Colonic mucosa (tissue), 4 donors: ENCODE results near the gene CDC42BPG. TPM values are rescaled to one million over a fixed set of nuclear protein-coding genes. Genes with fewer than 3 reads are reported as not detected.

ENCODE experiments used
- DNase-seq: peaks from one replicate; pipeline ENCODE4 v3.0.0-alpha.2; 2020
- H3K27ac ChIP-seq: fragments of 200-600 bp; one replicate; pipeline ENCODE4 v1.8.0; 2021
- H3K27me3 ChIP-seq: fragments of 200-600 bp; one replicate; pipeline ENCODE4 v1.8.0; 2021
- H3K36me3 ChIP-seq: fragments of 200-600 bp; one replicate; pipeline ENCODE4 v1.8.0; 2021
- H3K4me1 ChIP-seq: fragments of 200-600 bp; one replicate; pipeline ENCODE4 v1.8.0; 2021; ENCODE audit warnings: mild to moderate bottlenecking
- H3K4me3 ChIP-seq: fragments of 200-600 bp; one replicate; pipeline ENCODE4 v1.8.0; 2021
- H3K9ac ChIP-seq, 2 donors: one replicate each; pipeline ENCODE4 v1.7.0; 2013; ENCODE audit warnings: control low read depth in 2 of 2, low read depth in 2 of 2, low read length in 2 of 2
- H3K9me3 ChIP-seq: fragments of 200-600 bp; one replicate; pipeline ENCODE4 v1.8.0; 2021
- CTCF ChIP-seq: fragments of 200-600 bp; IDR thresholded peaks from one replicate; pipeline ENCODE4 v1.8.0; 2022; ENCODE audit warnings: antibody characterized with exemption, mild to moderate bottlenecking
- intact Hi-C: fragments of 100-400 bp; cut with DNase I; formaldehyde crosslinking; loops from one replicate; pipeline ENCODE4 v1.14.1; 2022
- total RNA-seq, 2 donors: library from RNA; stranded (reverse); fragmentation: NEBNext Ultra II Directional in 1 of 2; extraction: Animal tissue kit (Norgen Biotek cat#: 25700) in 1 of 2; gene quantifications; one replicate each; pipeline ENCODE4 v1.2.1, GENCODE V29; 2021
- donor health status: healthy.
- donor health status: DM: no; HTN: no; CAD: no.
- donor health status: DM: no; HTN: no; CAD: no.

CDC42BPG gene
- total RNA-seq, 2 donors from 2014 or later: 29.3 to 41.6 TPM

GRCh38 chr11:64865286-64866172, 21.1 kb upstream of the CDC42BPG start:
- DNase-seq: no peak
- Histone ChIP-seq H3K36me3 (no peaks in the 10 kb centered on the region), H3K27me3 (no peaks in the 10 kb centered on the region), H3K4me3 (no peak overlapping the region), H3K27ac (peak overlapping the region; percentile 75), H3K9ac (peak overlapping the region in 1 of 2 donors; percentile 70), H3K9me3 (no peaks in the 10 kb centered on the region), H3K4me1 (peaks cover 35% of the 10 kb centered on the region)
- intact Hi-C loops: no loop called here
- TF ChIP-seq CTCF: no peak

- no peak for DNase-seq
- Histone ChIP-seq H3K36me3 (peaks cover 4% of the 10 kb centered on the region), H3K4me3 (no peak overlapping the region), H3K9ac (peak overlapping the region; percentile 64 to 70), H3K27me3 (no peaks in the 10 kb centered on the region), H3K9me3 (no peaks in the 10 kb centered on the region), H3K27ac (peak overlapping the region; percentile 75), H3K4me1 (peaks cover 26% of the 10 kb centered on the region)
- TF ChIP-seq CTCF: no peak
- intact Hi-C loops: no loop called here
These were observed 20.2 kb upstream of the CDC42BPG start for GRCh38 chr11:64864473-64865285.

GRCh38 chr11:64864135-64864472, 19.7 kb upstream of the CDC42BPG start:
- Histone ChIP-seq H3K9me3 (no peaks in the 10 kb centered on the region), H3K4me1 (peaks cover 25% of the 10 kb centered on the region), H3K27me3 (no peaks in the 10 kb centered on the region), H3K36me3 (peaks cover 6% of the 10 kb centered on the region), H3K27ac (peak overlapping the region; percentile 75), H3K9ac (peak overlapping the region; percentile 64 to 70), H3K4me3 (no peak overlapping the region)
- DNase-seq: no peak
- no peak for TF ChIP-seq CTCF
- intact Hi-C loops: no loop called here

- no peak for DNase-seq
- no peak overlapping the region for H3K4me3 ChIP-seq
These were observed 19.1 kb upstream of the CDC42BPG start for GRCh38 chr11:64863391-64864060.

More at GRCh38 chr11:64863391-64864060, 19.1 kb upstream of the CDC42BPG start:
- Histone ChIP-seq H3K27ac (peak overlapping the region; percentile 75), H3K9me3 (no peaks in the 10 kb centered on the region), H3K27me3 (no peaks in the 10 kb centered on the region), H3K9ac (peak overlapping the region; percentile 64 to 74), H3K36me3 (peaks cover 6% of the 10 kb centered on the region), H3K4me1 (peaks cover 25% of the 10 kb centered on the region)
- intact Hi-C loops: no loop called here
- no peak for TF ChIP-seq CTCF
